ENCODE results near the gene DDX41.

The DDX41 gene

DNA sequence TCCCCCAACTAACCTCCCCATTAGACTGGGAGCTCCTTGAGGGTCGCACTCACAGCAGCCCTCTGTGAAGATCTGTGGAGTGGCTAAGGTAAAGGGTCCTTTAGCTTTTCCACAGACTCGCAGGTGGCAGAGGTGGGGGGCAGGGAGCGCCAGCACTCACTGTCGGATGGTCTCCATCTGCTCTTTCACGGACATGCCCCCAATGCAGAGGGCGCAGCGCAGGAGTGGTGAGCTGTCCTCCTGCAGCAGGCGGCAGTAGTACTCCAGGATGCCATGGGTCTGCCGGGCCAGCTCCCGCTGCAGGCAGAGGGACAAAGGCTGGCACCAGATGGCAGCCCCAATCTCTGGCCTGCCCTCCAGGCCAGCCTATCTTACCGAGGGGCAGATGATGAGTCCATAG is 2.2 kb downstream of the DDX41 start:
- Histone ChIP-seq H3K9me2 (replicated peaks; ENCODE audit: insufficient read depth, low read length) (no peaks in the 10 kb centered on the region), H3K4me1 (ENCODE audit: low read length) (peaks cover 13% of the 10 kb centered on the region), H3K4me2 (ENCODE audit: low read depth, low read length) (no peak overlapping the region), H3F3A (ENCODE audit: insufficient read depth, low read length) (no peaks in the 10 kb centered on the region), H3K79me2 (ENCODE audit: low read length) (peaks cover 34% of the 10 kb centered on the region), H3K4me3 (ENCODE audit: low read length) (no peak overlapping the region), H3K27me3 (replicated peaks; ENCODE audit: insufficient read depth, low read length) (no peaks in the 10 kb centered on the region), H3K36me3 (replicated peaks; ENCODE audit: insufficient read depth, low read length) (no peaks in the 10 kb centered on the region; the same call in 1 of the 2 replicates), H3K9me3 (replicated peaks; ENCODE audit: insufficient read depth, low read length) (no peaks in the 10 kb centered on the region), H2AFZ (ENCODE audit: low read length) (no peak overlapping the region), H3K27ac (ENCODE audit: low read length) (no peak overlapping the region), H4K20me1 (ENCODE audit: insufficient read depth, low read length) (no peaks in the 10 kb centered on the region), H3K9ac (ENCODE audit: low read length) (no peak overlapping the region)
- no peak for DNase-seq
- TF ChIP-seq EZH2phosphoT487 (IDR thresholded peaks at IDR 0.05; ENCODE audit: low read length), result no peak
- no peak for TF ChIP-seq EZH2 (optimal IDR thresholded peaks at IDR 0.05; ENCODE audit: low read depth, low read length)
- TF ChIP-seq, protein P1, sequence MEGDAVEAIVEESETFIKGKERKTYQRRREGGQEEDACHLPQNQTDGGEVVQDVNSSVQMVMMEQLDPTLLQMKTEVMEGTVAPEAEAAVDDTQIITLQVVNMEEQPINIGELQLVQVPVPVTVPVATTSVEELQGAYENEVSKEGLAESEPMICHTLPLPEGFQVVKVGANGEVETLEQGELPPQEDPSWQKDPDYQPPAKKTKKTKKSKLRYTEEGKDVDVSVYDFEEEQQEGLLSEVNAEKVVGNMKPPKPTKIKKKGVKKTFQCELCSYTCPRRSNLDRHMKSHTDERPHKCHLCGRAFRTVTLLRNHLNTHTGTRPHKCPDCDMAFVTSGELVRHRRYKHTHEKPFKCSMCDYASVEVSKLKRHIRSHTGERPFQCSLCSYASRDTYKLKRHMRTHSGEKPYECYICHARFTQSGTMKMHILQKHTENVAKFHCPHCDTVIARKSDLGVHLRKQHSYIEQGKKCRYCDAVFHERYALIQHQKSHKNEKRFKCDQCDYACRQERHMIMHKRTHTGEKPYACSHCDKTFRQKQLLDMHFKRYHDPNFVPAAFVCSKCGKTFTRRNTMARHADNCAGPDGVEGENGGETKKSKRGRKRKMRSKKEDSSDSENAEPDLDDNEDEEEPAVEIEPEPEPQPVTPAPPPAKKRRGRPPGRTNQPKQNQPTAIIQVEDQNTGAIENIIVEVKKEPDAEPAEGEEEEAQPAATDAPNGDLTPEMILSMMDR (IDR thresholded peaks at IDR 0.05; ENCODE audit: low read length), result no peak

DNA sequence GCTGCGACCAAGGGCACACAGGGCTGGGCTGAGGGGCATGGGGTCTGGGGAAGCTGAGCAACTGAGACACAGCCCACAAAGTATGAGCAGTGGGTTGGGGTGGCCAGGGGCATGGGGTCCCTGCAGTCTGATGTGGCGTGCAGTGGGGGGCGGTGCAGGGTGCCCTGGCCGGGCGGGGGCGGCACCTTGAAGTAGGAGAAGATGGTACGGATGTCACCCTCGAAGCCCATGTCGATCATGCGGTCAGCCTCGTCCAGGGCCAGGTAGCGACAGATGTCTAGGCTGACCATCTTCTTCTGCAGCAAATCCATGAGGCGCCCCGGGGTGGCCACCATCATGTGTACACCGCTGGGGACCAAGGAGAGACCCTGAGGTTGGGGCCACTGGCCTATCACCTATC is 3.3 kb downstream of the DDX41 start:
- no peaks in the 10 kb centered on the region for H3K9me3 ChIP-seq (replicated peaks; ENCODE audit: insufficient read depth, low read length)
- TF ChIP-seq, protein P1 (IDR thresholded peaks at IDR 0.05; ENCODE audit: low read length), result no peak
- TF ChIP-seq EZH2phosphoT487 (IDR thresholded peaks at IDR 0.05; ENCODE audit: low read length) (no peak), EZH2 (optimal IDR thresholded peaks at IDR 0.05; ENCODE audit: low read depth, low read length) (no peak)
- H3K4me2 ChIP-seq (ENCODE audit: low read depth, low read length), result no peak overlapping the region
- DNase-seq, result no peak
- no peaks in the 10 kb centered on the region for H4K20me1 ChIP-seq (ENCODE audit: insufficient read depth, low read length)
- no peaks in the 10 kb centered on the region for H3F3A ChIP-seq (ENCODE audit: insufficient read depth, low read length)
- H3K9ac ChIP-seq (ENCODE audit: low read length), result no peak overlapping the region
- H3K9me2 ChIP-seq (replicated peaks; ENCODE audit: insufficient read depth, low read length), result no peaks in the 10 kb centered on the region
- no peaks in the 10 kb centered on the region; the same call in 1 of the 2 replicates for H3K36me3 ChIP-seq (replicated peaks; ENCODE audit: insufficient read depth, low read length)
- H3K79me2 ChIP-seq (ENCODE audit: low read length), result peaks cover 26% of the 10 kb centered on the region
- peaks cover 22% of the 10 kb centered on the region for H3K4me1 ChIP-seq (ENCODE audit: low read length)
- H3K27ac ChIP-seq (ENCODE audit: low read length), result no peak overlapping the region
- no peaks in the 10 kb centered on the region for H3K27me3 ChIP-seq (replicated peaks; ENCODE audit: insufficient read depth, low read length)
- no peak overlapping the region for H3K4me3 ChIP-seq (ENCODE audit: low read length)
- no peak overlapping the region for H2AFZ ChIP-seq (ENCODE audit: low read length)

DNA sequence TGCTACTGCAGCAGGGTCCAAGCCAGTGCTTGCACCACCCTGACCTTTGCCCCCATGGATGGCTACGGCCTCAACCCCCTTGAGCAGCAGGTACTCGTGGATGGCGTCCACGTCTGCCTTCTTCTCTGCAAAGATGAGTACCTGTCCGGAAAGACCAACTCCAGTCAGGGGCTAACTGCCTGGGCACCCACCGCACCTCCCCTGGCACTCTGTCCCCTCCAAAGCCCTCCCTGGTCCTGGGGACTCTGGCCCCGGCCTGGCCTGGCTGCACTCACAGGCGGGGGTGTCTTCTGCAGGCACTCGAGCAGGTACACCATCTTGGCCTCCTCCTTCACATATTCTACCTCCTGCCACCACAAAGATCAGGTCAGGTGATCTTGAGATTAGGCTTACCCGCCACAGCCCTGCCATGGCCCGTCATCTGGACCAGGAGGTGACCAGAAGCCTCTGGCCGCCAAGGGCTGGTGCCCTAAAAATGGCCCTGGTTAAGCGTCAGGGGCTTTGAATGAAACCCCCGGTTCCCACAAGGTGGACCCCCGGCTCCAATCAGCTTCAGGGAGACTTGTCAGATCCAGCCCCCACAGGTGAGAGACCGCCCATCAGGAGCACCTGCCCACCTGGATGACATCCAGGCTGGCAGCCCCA is 3.9 kb downstream of the DDX41 start:
- TF ChIP-seq, protein P1 (IDR thresholded peaks at IDR 0.05; ENCODE audit: low read length), result no peak
- TF ChIP-seq EZH2phosphoT487 (IDR thresholded peaks at IDR 0.05; ENCODE audit: low read length) (no peak), EZH2 (optimal IDR thresholded peaks at IDR 0.05; ENCODE audit: low read depth, low read length) (no peak)
- no peaks in the 10 kb centered on the region for H3K27me3 ChIP-seq (replicated peaks; ENCODE audit: insufficient read depth, low read length)
- H2AFZ ChIP-seq (ENCODE audit: low read length), result no peak overlapping the region
- no peak overlapping the region for H3K4me3 ChIP-seq (ENCODE audit: low read length)
- no peaks in the 10 kb centered on the region for H3K9me2 ChIP-seq (replicated peaks; ENCODE audit: insufficient read depth, low read length)
- H3K4me1 ChIP-seq (ENCODE audit: low read length), result peaks cover 24% of the 10 kb centered on the region
- no peak overlapping the region for H3K9ac ChIP-seq (ENCODE audit: low read length)
- DNase-seq, result no peak
- H3F3A ChIP-seq (ENCODE audit: insufficient read depth, low read length), result no peaks in the 10 kb centered on the region
- H3K79me2 ChIP-seq (ENCODE audit: low read length), result peaks cover 26% of the 10 kb centered on the region
- H3K36me3 ChIP-seq (replicated peaks; ENCODE audit: insufficient read depth, low read length), result no peaks in the 10 kb centered on the region; the same call in 1 of the 2 replicates
- H4K20me1 ChIP-seq (ENCODE audit: insufficient read depth, low read length), result no peaks in the 10 kb centered on the region
- no peak overlapping the region for H3K4me2 ChIP-seq (ENCODE audit: low read depth, low read length)
- H3K27ac ChIP-seq (ENCODE audit: low read length), result no peak overlapping the region
- no peaks in the 10 kb centered on the region for H3K9me3 ChIP-seq (replicated peaks; ENCODE audit: insufficient read depth, low read length)

All from MM.1S (cell line).